GM12873 (cell line): Measurements from ENCODE around the gene CDH26.

Experiments used
- TF ChIP-seq, protein P1 (sequence below): IDR thresholded peaks from 2 replicates; pipeline ENCODE4 v1.5.1; 2012; ENCODE audit warnings: low read depth, mild to moderate bottlenecking, moderate library complexity, low read length, control low read depth; ENCODE audit not compliant: insufficient read depth; ENCODE audit errors: missing control alignments

CDH26 gene

GRCh38 chr20:59949911-59950310, 8.3 kb upstream of the CDH26 start:
- TF ChIP-seq, protein P1, sequence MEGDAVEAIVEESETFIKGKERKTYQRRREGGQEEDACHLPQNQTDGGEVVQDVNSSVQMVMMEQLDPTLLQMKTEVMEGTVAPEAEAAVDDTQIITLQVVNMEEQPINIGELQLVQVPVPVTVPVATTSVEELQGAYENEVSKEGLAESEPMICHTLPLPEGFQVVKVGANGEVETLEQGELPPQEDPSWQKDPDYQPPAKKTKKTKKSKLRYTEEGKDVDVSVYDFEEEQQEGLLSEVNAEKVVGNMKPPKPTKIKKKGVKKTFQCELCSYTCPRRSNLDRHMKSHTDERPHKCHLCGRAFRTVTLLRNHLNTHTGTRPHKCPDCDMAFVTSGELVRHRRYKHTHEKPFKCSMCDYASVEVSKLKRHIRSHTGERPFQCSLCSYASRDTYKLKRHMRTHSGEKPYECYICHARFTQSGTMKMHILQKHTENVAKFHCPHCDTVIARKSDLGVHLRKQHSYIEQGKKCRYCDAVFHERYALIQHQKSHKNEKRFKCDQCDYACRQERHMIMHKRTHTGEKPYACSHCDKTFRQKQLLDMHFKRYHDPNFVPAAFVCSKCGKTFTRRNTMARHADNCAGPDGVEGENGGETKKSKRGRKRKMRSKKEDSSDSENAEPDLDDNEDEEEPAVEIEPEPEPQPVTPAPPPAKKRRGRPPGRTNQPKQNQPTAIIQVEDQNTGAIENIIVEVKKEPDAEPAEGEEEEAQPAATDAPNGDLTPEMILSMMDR, result no peak

DNA sequence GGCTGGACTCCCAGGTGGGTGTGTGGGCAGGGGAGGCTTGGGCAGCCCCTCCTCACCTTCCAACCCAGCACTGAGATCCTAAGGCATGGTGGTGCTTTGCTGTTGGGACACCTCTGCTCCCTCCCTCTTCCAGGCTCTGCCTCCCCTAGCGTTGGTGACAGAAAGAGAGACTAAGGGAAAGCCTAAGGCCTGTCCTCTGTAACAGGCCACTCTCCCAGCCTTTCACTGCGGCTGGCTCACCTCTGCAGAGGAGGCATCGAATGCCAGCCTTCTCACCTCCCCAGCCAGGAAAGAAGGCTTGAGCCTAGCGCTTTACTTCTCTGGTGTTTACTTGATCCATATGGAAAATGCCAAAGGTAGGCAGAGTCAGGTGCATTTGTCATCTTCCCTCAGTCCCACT, 3.5 kb upstream of the CDH26 start:
- TF ChIP-seq, protein P1, result no peak

DNA sequence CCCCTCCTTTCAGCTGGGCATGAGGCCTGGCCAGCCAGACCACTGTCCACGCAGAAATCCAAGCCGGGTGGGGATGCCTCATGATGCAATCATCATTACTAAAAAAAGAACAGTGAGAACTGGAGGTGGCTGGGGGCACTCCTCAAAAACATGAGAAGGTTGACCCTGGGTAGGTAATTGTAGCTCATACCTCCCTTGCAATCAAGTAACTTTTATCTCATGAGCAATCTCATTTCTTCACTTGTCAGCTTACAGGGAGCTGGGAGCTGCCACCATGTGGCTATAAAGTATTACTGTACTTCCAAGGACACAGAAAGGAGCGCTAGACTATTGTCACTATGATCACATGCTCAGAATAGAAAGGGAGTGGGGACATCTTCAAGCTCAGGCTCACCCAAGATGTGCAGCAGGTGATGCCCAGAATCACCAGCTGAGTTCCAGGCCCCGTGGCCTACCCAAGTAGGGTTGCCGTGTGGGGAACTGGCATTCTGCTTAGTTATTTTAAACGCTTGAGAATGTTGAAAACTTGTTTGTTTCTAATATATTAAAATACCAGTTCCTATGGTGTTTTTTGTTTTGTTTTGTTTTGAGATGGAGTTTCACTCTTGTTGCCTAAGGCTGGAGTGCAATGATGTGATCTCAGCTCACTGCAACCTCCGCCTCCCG, 3.0 kb upstream of the CDH26 start:
- TF ChIP-seq, protein P1, result peak; percentile 35

DNA sequence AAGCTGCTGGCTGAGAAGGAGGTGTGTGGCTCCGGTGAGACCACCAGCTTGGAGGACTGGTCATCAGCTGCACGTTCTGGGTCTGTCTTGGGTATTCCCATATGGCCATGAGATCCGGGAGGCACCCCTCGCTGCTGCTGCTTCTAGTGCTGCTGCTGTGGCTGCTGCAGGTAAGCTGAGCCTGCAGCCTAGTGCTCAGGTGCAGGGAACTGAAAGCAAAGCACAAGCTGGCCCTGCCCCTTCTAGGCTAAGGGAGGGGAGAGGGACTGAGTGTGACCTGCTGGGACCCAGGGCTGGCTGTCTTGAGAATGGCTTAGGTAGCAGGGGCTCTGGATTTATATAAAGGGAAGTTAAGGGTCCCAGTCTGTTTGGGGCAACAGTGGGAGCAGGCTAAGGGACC, 403 bp downstream of the CDH26 start:
- TF ChIP-seq, protein P1, result no peak

DNA sequence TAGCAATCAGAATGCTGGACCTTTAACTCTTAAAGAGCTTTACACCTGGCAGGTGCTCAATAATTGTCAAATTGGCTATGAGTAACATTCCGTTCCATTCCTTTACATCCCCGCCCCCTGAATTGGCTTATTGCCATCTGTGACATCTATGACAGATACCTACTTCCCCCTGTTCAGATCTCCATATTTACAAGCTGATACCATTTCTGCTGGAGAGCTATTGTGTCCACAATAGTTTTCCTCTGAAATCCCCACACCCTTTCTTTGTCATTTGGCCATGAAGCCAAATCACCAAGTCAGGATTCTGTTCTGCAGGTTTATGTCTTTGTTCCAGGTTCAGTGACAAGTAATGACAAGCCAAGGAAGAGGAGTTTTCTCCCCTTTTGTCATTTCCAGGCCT, 3.2 kb downstream of the CDH26 start:
- TF ChIP-seq, protein P1, result no peak

- TF ChIP-seq, protein P1, result no peak
Measured at GRCh38 chr20:59962155-59962554, 3.9 kb downstream of the CDH26 start.

- TF ChIP-seq, protein P1, result no peak
Measured at GRCh38 chr20:59966428-59966827, 8.2 kb downstream of the CDH26 start.
